Measurements from ENCODE around the gene SSH2.

The SSH2 gene

DNA sequence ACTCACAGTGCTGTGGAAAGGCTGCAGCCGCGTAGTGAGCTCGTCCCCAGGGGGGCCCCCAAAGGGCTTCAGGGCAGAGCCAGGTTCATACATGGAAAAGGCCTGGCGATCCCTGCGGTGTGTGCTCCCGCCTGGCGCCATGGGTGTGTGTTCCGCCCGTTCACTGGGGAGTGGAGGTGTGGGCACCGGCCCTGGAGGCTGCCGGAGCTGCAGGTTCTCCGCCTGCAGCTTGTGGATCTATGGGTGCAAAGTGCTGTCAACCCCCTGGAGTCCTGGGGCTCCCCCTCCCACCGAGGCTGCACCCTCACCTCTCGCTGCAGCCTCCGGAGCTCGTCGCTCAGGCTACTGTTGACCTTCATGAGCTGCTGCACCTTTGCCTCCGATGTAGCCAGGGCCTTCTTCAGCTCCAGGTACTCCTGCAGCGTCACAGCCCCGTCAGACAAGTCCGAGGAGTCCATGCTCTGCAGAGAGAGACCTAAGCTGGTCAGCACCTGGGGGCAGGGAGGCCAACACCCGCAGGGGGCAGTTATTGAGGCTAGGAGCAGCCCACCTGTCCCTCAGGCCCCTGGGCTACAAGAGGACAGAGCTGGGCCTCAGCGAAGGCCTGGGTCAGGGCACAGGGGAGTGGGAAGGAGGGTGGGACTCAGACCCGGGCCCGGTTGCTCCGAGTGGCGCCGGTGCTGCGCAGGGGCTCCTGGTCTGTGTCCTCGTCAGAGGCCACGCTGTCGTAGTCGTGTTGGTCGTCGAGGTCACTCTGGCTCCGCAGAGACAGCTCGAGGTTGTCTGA, 353.6 kb downstream of the SSH2 start:
- no peak for DNase-seq (ENCODE audit: low spot score)

Measured in germinal center (tissue), 1 donor.